Breast epithelium (tissue), 4 donors: ENCODE data around the gene PTPRH. TPM values are rescaled to one million over a fixed set of nuclear protein-coding genes. Genes with fewer than 3 reads are reported as not detected.

ENCODE experiments used
- DNase-seq, 2 donors: peaks; one replicate each; pipeline ENCODE4 v3.0.0-alpha.2; 2019; ENCODE audit warnings: low spot score in 2 of 2
- H3K27ac ChIP-seq, 2 donors: fragments of 200-600 bp; sonication (generic) in 1 of 2; one replicate each; pipeline ENCODE4 v1.5.1; 2016 to 2019; ENCODE audit warnings: mild to moderate bottlenecking in 1 of 2
- H3K27me3 ChIP-seq, 2 donors: fragments of 200-600 bp; sonication (generic) in 1 of 2; one replicate each; pipeline versions ENCODE4 v1.5.1 to v1.6.0; 2017 to 2019; ENCODE audit warnings: control low read depth in 1 of 2, mild to moderate bottlenecking in 1 of 2
- H3K36me3 ChIP-seq: fragments of 200-600 bp; one replicate; pipeline ENCODE4 v1.5.1; 2019
- H3K4me1 ChIP-seq, 2 donors: fragments of 200-600 bp; sonication (generic); one replicate each; pipeline ENCODE4 v1.5.1; 2016 to 2019; ENCODE audit warnings: control low read depth in 1 of 2
- H3K4me3 ChIP-seq, 3 donors: fragments of 200-600 bp; sonication (generic); 1 replicate in 2 of 3; 2 replicates in 1 of 3; pipeline ENCODE4 v1.5.1; 2016 to 2019; ENCODE audit warnings: mild to moderate bottlenecking in 3 of 3, moderate library complexity in 2 of 3
- H3K9me3 ChIP-seq, 2 donors: fragments of 200-600 bp; sonication (generic) in 1 of 2; one replicate each; pipeline ENCODE4 v1.5.1; 2016 to 2019; ENCODE audit warnings: control low read depth in 1 of 2
- POLR2A ChIP-seq: fragments of 450-650 bp; IDR thresholded peaks from one replicate; pipeline ENCODE4 v1.6.1; 2016; ENCODE audit warnings: antibody characterized with exemption, mild to moderate bottlenecking, moderate library complexity
- POLR2AphosphoS5 ChIP-seq, 3 donors: sonication (generic); formaldehyde crosslinking; IDR thresholded peaks; one replicate each; pipeline ENCODE4 v1.6.1; 2017; ENCODE audit warnings: antibody characterized with exemption in 3 of 3
- intact Hi-C: fragments of 100-400 bp; cut with DNase I; formaldehyde crosslinking; loops from one replicate; pipeline ENCODE4 v1.15.1; 2023; ENCODE audit warnings: low total_unique reads
- total RNA-seq, 3 donors: library from RNA; depleted of rRNA; stranded (reverse); fragments of >200 nt; gene quantifications; one replicate each; pipeline ENCODE4 v1.1.0, GENCODE V29; 2016
- TF ChIP-seq, protein P1 (sequence below), 3 donors: fragments of 450-650 bp; IDR thresholded peaks; one replicate each; pipeline ENCODE4 v1.5.1; 2016 to 2017; ENCODE audit warnings: antibody characterized with exemption in 3 of 3, mild to moderate bottlenecking in 3 of 3, moderate library complexity in 3 of 3

Gene PTPRH
- total RNA-seq, 3 donors from 2014 or later = 0.73 to 10.2 (median 2.1) TPM

DNA sequence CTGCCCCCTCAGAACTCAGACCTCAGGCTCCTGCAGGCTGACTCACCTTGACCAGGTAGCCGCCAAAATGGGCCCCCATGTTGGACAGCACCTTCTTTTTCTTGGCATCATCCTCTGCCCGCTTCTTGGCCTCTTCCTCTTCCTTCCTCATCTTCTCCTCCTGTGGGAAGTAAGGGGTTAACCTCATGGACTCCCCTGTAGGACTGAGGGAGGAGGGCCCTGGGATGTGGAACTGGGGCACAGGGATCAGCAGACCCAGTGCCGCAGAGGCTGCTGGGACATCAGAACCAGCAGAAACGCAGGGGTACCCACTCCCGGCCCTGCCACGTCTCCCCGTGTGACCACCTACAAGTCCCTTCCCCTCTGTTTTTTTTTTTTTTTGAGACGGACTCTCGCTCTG lies 71.4 kb downstream of the PTPRH start:
- Histone ChIP-seq H3K36me3 (no peaks in the 10 kb centered on the region), H3K27ac (no peak overlapping the region), H3K4me1 (no peaks in the 10 kb centered on the region), H3K27me3 (peaks cover 0 to 51% of the 10 kb centered on the region in 2 donors), H3K9me3 (no peaks in the 10 kb centered on the region), H3K4me3 (no peak overlapping the region)
- DNase-seq = no peak
- intact Hi-C loops = no loop called here
- no peak for TF ChIP-seq POLR2AphosphoS5 (IDR thresholded peaks at IDR 0.05)
- TF ChIP-seq, protein P1, sequence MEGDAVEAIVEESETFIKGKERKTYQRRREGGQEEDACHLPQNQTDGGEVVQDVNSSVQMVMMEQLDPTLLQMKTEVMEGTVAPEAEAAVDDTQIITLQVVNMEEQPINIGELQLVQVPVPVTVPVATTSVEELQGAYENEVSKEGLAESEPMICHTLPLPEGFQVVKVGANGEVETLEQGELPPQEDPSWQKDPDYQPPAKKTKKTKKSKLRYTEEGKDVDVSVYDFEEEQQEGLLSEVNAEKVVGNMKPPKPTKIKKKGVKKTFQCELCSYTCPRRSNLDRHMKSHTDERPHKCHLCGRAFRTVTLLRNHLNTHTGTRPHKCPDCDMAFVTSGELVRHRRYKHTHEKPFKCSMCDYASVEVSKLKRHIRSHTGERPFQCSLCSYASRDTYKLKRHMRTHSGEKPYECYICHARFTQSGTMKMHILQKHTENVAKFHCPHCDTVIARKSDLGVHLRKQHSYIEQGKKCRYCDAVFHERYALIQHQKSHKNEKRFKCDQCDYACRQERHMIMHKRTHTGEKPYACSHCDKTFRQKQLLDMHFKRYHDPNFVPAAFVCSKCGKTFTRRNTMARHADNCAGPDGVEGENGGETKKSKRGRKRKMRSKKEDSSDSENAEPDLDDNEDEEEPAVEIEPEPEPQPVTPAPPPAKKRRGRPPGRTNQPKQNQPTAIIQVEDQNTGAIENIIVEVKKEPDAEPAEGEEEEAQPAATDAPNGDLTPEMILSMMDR (IDR thresholded peaks at IDR 0.05) = no peak
- no peak for TF ChIP-seq POLR2A

DNA sequence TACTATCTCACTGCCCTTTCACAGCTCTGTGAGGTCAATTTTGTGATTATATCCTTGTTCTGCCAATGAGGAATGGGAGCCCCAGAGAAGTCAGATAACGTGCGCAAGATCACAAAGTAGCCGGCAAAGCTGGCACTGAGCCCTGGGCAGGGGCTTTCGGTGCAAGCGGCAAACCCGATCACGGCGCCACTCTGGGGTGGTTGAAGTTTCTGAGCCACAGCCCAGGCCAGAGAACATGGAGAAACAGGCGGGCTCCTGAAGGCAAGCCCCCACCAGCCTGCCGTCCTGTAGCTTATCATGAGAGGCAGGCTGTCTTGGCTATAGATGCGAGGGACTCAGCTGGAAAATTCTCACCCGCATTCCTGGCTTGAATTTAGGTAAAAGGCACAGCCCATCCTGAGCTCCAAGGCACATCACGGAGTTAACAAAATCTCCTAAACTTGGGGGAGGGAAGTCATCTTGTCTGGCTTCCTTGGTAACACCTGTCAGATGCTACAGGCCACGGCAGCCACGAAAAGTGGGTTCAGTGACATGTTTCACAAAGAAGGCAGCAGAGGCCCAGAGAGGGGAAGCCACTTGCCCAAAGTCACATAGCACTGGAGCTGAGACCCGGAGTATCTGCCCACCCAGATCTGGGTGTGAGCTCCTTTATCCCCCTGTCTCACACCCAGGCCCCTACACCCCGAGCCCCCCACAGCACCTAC lies 72.8 kb downstream of the PTPRH start:
- TF ChIP-seq POLR2AphosphoS5 (IDR thresholded peaks at IDR 0.05) (no peak), POLR2A (no peak)
- TF ChIP-seq, protein P1 (IDR thresholded peaks at IDR 0.05) = no peak
- H3K36me3 ChIP-seq = no peaks in the 10 kb centered on the region
- H3K27ac ChIP-seq = no peak overlapping the region
- intact Hi-C loops = no loop called here
- H3K4me1 ChIP-seq = no peaks in the 10 kb centered on the region
- DNase-seq = no peak
- no peaks in the 10 kb centered on the region for H3K9me3 ChIP-seq
- no peak overlapping the region for H3K4me3 ChIP-seq
- H3K27me3 ChIP-seq = peaks cover 0 to 41% of the 10 kb centered on the region in 2 donors

DNA sequence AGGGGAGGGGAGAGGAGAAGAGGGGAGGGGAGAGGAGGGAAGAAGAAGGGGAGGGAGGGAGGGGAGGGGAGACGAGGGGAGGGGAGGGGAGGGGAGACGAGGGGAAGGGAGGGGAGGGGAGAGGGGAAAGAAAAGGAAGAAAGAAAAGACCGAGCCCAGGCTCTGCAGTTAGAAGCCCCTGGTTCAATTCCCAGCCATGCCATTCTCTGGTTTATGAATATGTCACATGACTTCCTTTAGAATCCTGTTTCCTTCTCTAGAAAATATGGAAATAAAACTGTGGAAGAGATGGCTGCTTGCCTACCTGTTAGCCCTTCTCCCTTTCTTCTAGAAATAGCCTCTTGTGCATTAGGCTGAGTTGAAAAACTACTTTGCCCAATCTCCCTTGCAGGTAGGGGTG lies 74.6 kb downstream of the PTPRH start:
- H3K27ac ChIP-seq = no peak overlapping the region
- H3K4me3 ChIP-seq = no peak overlapping the region
- peaks cover 0 to 43% of the 10 kb centered on the region in 2 donors for H3K27me3 ChIP-seq
- intact Hi-C loops = no loop called here
- no peaks in the 10 kb centered on the region for H3K4me1 ChIP-seq
- H3K36me3 ChIP-seq = no peaks in the 10 kb centered on the region
- DNase-seq = no peak
- TF ChIP-seq POLR2AphosphoS5 (IDR thresholded peaks at IDR 0.05) = no peak
- no peaks in the 10 kb centered on the region for H3K9me3 ChIP-seq

DNA sequence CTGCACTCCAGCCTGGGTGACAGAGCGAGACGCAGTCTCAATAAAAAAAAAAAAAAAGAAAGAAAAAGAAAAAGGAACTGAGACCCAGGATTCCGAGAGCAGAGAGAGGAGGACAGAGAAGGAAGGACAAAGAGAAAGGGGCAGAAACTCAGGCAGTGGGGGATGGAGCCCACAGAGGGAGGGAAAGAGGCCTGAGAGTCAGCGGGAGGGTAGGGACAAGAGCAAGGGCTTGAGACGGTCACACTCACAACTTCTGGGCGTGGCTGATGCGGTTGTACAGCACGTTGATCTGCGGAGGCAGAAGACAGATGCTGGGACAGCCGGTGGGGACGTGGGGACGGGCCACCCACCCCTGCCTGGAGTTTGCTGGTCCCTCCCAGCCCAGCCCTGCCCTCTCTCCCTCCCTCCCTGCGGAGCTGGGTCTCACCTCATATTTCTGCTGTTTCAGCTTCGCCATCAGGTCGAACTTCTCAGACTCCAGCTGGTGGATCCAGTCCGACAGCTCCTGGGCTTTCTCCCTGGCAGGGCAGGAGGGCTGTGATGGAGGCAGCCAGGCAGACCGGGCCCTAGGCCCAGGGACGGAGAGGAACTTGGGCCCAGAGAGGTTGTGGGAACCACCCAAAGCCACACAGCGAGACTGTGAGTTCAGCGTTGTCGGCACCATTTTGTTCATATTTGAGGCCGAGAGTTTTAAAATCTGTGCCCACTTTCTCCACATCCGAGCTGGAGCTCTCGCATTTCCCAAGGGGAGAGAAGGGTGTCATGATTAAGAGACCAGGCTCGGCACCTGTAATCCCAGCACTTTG lies 75.5 kb downstream of the PTPRH start:
- DNase-seq = no peak
- Histone ChIP-seq H3K4me3 (no peak overlapping the region), H3K4me1 (no peaks in the 10 kb centered on the region), H3K36me3 (no peaks in the 10 kb centered on the region), H3K27ac (no peak overlapping the region), H3K9me3 (no peaks in the 10 kb centered on the region), H3K27me3 (peaks cover 0 to 46% of the 10 kb centered on the region in 2 donors)
- intact Hi-C loops = no loop called here
- no peak for TF ChIP-seq POLR2AphosphoS5 (IDR thresholded peaks at IDR 0.05)
- TF ChIP-seq, protein P1 (IDR thresholded peaks at IDR 0.05) = no peak
- no peak for TF ChIP-seq POLR2A

DNA sequence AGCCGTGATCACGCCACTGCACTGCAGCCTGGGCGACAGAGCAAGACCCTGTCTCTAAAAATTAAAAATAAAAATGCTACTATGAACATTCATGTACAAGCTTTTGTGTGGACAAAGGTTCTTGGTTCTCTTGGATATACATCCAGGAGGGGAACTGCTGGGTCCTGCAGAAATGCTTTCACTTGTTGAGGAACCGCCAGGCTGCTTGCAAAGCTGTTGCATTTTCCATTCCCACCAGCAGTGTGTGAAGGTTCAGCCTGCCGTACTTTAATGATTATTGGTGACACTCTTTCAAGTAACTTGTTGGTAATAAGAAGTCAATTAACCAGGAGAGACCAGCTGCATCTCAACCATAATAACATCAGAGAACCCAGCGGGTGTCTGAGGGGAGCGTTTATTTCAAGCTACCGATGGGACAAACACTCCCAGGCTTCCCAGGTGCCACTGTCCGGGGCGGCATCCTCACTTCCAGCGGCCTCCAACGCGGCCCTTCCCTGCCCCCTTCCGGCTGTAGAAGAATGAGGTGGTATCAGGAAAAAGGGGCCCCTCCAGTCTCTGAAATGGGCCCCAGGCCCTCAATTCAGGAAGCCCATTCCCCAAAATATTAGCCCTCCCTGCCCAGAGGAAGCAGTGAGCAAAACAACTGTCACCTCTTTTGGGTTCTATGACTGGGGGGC lies 76.7 kb downstream of the PTPRH start:
- intact Hi-C loops = no loop called here
- no peak overlapping the region for H3K4me3 ChIP-seq
- no peak overlapping the region for H3K27ac ChIP-seq
- DNase-seq = no peak
- no peaks in the 10 kb centered on the region for H3K9me3 ChIP-seq
- H3K4me1 ChIP-seq = no peaks in the 10 kb centered on the region
- no peaks in the 10 kb centered on the region for H3K36me3 ChIP-seq
- H3K27me3 ChIP-seq = peaks cover 0 to 46% of the 10 kb centered on the region in 2 donors
- TF ChIP-seq POLR2AphosphoS5 (IDR thresholded peaks at IDR 0.05) (no peak), POLR2A (no peak)
- TF ChIP-seq, protein P1 (IDR thresholded peaks at IDR 0.05) = no peak
